GM12878 (cell line): ENCODE measurements around the gene NAALADL2. TPM values are rescaled to one million over a fixed set of nuclear protein-coding genes. Genes with fewer than 3 reads are reported as not detected.

Experiments
- ATAC-seq: fragments of 200-7000 bp; cut with Tn5 transposase; 3 replicates; pipeline ENCODE4 v1.9.1; 2020; ENCODE audit warnings: mild to moderate bottlenecking, moderate library complexity
- BruUV-seq: library from RNA; stranded (reverse); fragments of 400-500 nt; replicated peaks from 2 replicates; lab custom pipeline; 2021; lab: Mats Ljungman, UMichigan
- CTCF ChIA-PET: fragments of 300-600 bp; sonication (Branson Sonifier 250); formaldehyde crosslinking; extraction: SDS; loops from one replicate; lab custom pipeline; 2021; ENCODE audit warnings: inconsistent platforms; lab: Yijun Ruan, JAX
- POLR2A ChIA-PET: fragments of 350-600 bp; formaldehyde crosslinking; extraction: SDS; loops from one replicate; lab custom pipeline; 2021; ENCODE audit warnings: inconsistent platforms; lab: Charles Lee
- RAD21 ChIA-PET: fragments of 300-600 bp; sonication (Branson Sonifier 250); formaldehyde crosslinking; loops from one replicate; lab custom pipeline; 2023; ENCODE audit warnings: antibody characterized with exemption; ENCODE audit not compliant: unreplicated experiment; lab: Charles Lee
- SMC1A ChIA-PET: fragments of 300-600 bp; sonication (Branson Sonifier 250); formaldehyde crosslinking; loops from one replicate; lab custom pipeline; 2023; ENCODE audit not compliant: unreplicated experiment, uncharacterized antibody; lab: Charles Lee
- DNase-seq: peaks from one replicate; pipeline ENCODE4 v3.0.0-alpha.2; 2011; ENCODE audit warnings: low read depth, low spot score
- FAIRE-seq: peaks from 3 replicates; lab custom pipeline; 2011; peaks lifted over from hg19 to GRCh38; lab: Jason Lieb, UNC
- H2AFZ ChIP-seq: 2 replicates; pipeline ENCODE4 v1.6.0; 2011; ENCODE audit warnings: low read depth, low read length, control low read depth; ENCODE audit not compliant: control insufficient read depth
- H3K27ac ChIP-seq: 2 replicates; pipeline ENCODE4 v1.5.1; 2011; ENCODE audit warnings: control low read depth; ENCODE audit not compliant: control insufficient read depth, insufficient read depth
- H3K27me3 ChIP-seq, 2 experiments: replicated peaks in 1 of 2; 2 replicates each; pipeline versions ENCODE4 v1.6.0 to v1.6.1; 2011; ENCODE audit warnings: low read length in 1 of 2; ENCODE audit not compliant: control insufficient read depth in 2 of 2, insufficient read depth in 2 of 2
- H3K36me3 ChIP-seq, 2 experiments: 2 replicates each; pipeline ENCODE4 v1.5.1; 2011; ENCODE audit warnings: low read length in 1 of 2; ENCODE audit not compliant: control insufficient read depth in 2 of 2, insufficient read depth in 2 of 2
- H3K4me1 ChIP-seq: 2 replicates; pipeline ENCODE4 v1.6.1; 2011; ENCODE audit warnings: mild to moderate bottlenecking, low read length, moderate library complexity, mixed read lengths; ENCODE audit not compliant: control insufficient read depth, insufficient read depth
- H3K4me2 ChIP-seq: 2 replicates; pipeline ENCODE4 v1.6.0; 2011; ENCODE audit warnings: control low read depth; ENCODE audit not compliant: control insufficient read depth, insufficient read depth
- H3K4me3 ChIP-seq: fragments of 200-600 bp; sonication (generic); 2 replicates; pipeline ENCODE4 v1.5.1; 2016
- H3K79me2 ChIP-seq: 2 replicates; pipeline ENCODE4 v1.6.0; 2011; ENCODE audit warnings: low read length; ENCODE audit not compliant: control insufficient read depth, insufficient read depth
- H3K9ac ChIP-seq: 2 replicates; pipeline ENCODE4 v1.8.0; 2011; ENCODE audit warnings: low read length, control low read depth, mixed read lengths; ENCODE audit not compliant: control insufficient read depth, insufficient read depth
- H3K9me3 ChIP-seq: replicated peaks from 3 replicates; pipeline ENCODE4 v1.5.1; 2011; ENCODE audit warnings: mild to moderate bottlenecking, low read length; ENCODE audit not compliant: control insufficient read depth, insufficient read depth
- H4K20me1 ChIP-seq: 2 replicates; pipeline ENCODE4 v1.6.0; 2011; ENCODE audit not compliant: control insufficient read depth, insufficient read depth
- CREB1 ChIP-seq: IDR thresholded peaks from 2 replicates; pipeline ENCODE4 v1.6.1; 2012; ENCODE audit warnings: low read depth, mild to moderate bottlenecking, inconsistent platforms
- E4F1 ChIP-seq: fragments of 450-650 bp; IDR thresholded peaks from 2 replicates; pipeline ENCODE4 v1.6.1; 2018; ENCODE audit warnings: borderline replicate concordance, mild to moderate bottlenecking; ENCODE audit not compliant: partially characterized antibody
- GABPA ChIP-seq: IDR thresholded peaks from 2 replicates; pipeline ENCODE4 v1.6.1; 2014; ENCODE audit warnings: antibody characterized with exemption, low read depth, mild to moderate bottlenecking, inconsistent platforms
- IKZF2 ChIP-seq, 2 experiments: fragments of 450-650 bp; IDR thresholded peaks; 2 replicates each; pipeline ENCODE4 v1.6.1; 2017; ENCODE audit warnings: mild to moderate bottlenecking in 2 of 2, moderate library complexity in 2 of 2
- LARP7 ChIP-seq: fragments of 450-650 bp; IDR thresholded peaks from 2 replicates; pipeline ENCODE4 v1.6.1; 2017; ENCODE audit warnings: mild to moderate bottlenecking
- MTA3 ChIP-seq: IDR thresholded peaks from 2 replicates; pipeline ENCODE4 v1.6.1; 2012; ENCODE audit warnings: low read length, inconsistent platforms, borderline replicate concordance
- NFYA ChIP-seq: IDR thresholded peaks from 2 replicates; pipeline ENCODE4 v1.6.1; 2011; ENCODE audit warnings: low read depth, mild to moderate bottlenecking, low read length, improper control_type of control experiment, borderline replicate concordance
- NR2C2 ChIP-seq: IDR thresholded peaks from 2 replicates; pipeline ENCODE4 v1.6.1; 2011; ENCODE audit warnings: borderline replicate concordance, low read depth; ENCODE audit not compliant: control insufficient read depth, insufficient read length
- SREBF1 ChIP-seq: IDR thresholded peaks from 2 replicates; pipeline ENCODE4 v1.6.1; 2012; ENCODE audit warnings: mild to moderate bottlenecking, low read length
- USF1 ChIP-seq: IDR thresholded peaks from 2 replicates; pipeline ENCODE4 v1.6.1; 2011; ENCODE audit warnings: borderline replicate concordance, low read depth, mild to moderate bottlenecking, moderate library complexity, mixed read lengths, low read length; ENCODE audit not compliant: insufficient read depth; ENCODE audit errors: extremely low read length
- ZBTB11 ChIP-seq: fragments of 450-650 bp; formaldehyde crosslinking; IDR thresholded peaks from 2 replicates; pipeline ENCODE4 v1.5.0; 2022; ENCODE audit warnings: mild to moderate bottlenecking, missing genetic modification characterization
- ZNF687 ChIP-seq: fragments of 450-650 bp; IDR thresholded peaks from 2 replicates; pipeline ENCODE4 v1.6.1; 2017; ENCODE audit warnings: mild to moderate bottlenecking, moderate library complexity
- WGBS: methylation state at CpG from one replicate; pipeline ENCODE4 v1.1.6; 2016; ENCODE audit warnings: low lambda C conversion rate; ENCODE audit not compliant: insufficient replicate concordance, insufficient coverage; ENCODE audit errors: missing lambda C conversion rate; 5-methylcytosine and 5-hydroxymethylcytosine counted together
- in situ Hi-C: fragments of 300-500 bp; cut with MboI; formaldehyde crosslinking; loops from 9 replicates; pipeline ENCODE4 v1.14.3; 2018; ENCODE audit warnings: mixed read lengths
- intact Hi-C: fragments of 100-400 bp; cut with micrococcal nuclease; formaldehyde crosslinking; loops from one replicate; pipeline ENCODE4 v1.14.2; 2022; ENCODE audit not compliant: unreplicated experiment
- polyA plus RNA-seq, 11 experiments: library from polyadenylated mRNA; depleted of rRNA in 4 of 11; unstranded in 6 of 11; stranded (reverse) in 5 of 11; fragments of >200 nt; fragmentation: Nextera tagmentation in 4 of 11; fragmentation: Illumina TruSeq in 1 of 11; extraction: Ambion mirVana in 4 of 11; extraction: Trizol in 1 of 11; gene quantifications; 1 replicate in 1 of 11; 2 replicates in 10 of 11; pipeline versions ENCODE4 v1.2.1 to v1.2.3, GENCODE V29; 2011 to 2016; ENCODE audit warnings: inconsistent platforms in 2 of 11, missing spikeins in 2 of 11, low read depth in 1 of 11
- total RNA-seq, 4 experiments: library from RNA; depleted of rRNA in 3 of 4; stranded (reverse); fragments of >200 nt in 3 of 4; fragmentation: Illumina TruSeq in 1 of 4; extraction: Trizol in 1 of 4; gene quantifications; 2 replicates each; pipeline versions ENCODE4 v1.2.1 to v1.2.3, GENCODE V29; 2013 to 2021

NAALADL2 gene
- total and polyA plus RNA-seq, 10 of the 15 experiments (the other 5 are each of a cell fraction or from before 2014, with no cell fraction given) = 0.06 to 10.8 (median 0.46) TPM

GRCh38 chr3:175411405-175411804 is 552.3 kb downstream of the NAALADL2 start:
- no peak overlapping the region for H3K4me3 ChIP-seq
- H3K4me1 ChIP-seq = no peaks in the 10 kb centered on the region
- H3K4me2 ChIP-seq = no peak overlapping the region
- ChIA-PET POLR2A (no interaction called here), RAD21 (interaction anchor here (0.8 to 1.2 kb wide), 2 partner anchors 11 to 65 kb away, joined by 3 read pairs; no protein-coding TSS in a partner anchor), SMC1A (interaction anchor here (1.1 to 2.1 kb wide), 3 partner anchors 8 to 20 kb away, joined by 4 to 10 read pairs (median 5); no protein-coding TSS in a partner anchor), CTCF (interaction anchor here (0.8 to 1.5 kb wide), 3 partner anchors 9 to 53 kb away, joined by 3 to 4 read pairs (median 3); no protein-coding TSS in a partner anchor)
- H3K9me3 ChIP-seq = no peaks in the 10 kb centered on the region
- BruUV-seq = no TSS peak
- H3K27ac ChIP-seq = no peak overlapping the region
- ATAC-seq (no peak), FAIRE-seq (no peak), DNase-seq (no peak)
- no peaks in the 10 kb centered on the region for H3K27me3 ChIP-seq
- WGBS = 23% methylated on average over 4 of the region's 4 CpGs
- no peaks in the 10 kb centered on the region for H3K79me2 ChIP-seq
- H2AFZ ChIP-seq = no peak overlapping the region
- no peaks in the 10 kb centered on the region for H3K36me3 ChIP-seq
- H3K9ac ChIP-seq = no peak overlapping the region
- in situ Hi-C loops (no loop called here), intact Hi-C loops (no loop called here)
- H4K20me1 ChIP-seq = no peaks in the 10 kb centered on the region
- TF ChIP-seq USF1 (no peak), GABPA (no peak), MTA3 (no peak), NFYA (no peak), ZNF687 (no peak), E4F1 (no peak), SREBF1 (no peak), LARP7 (no peak), ZBTB11 (CRISPR knock-in tag) (no peak), NR2C2 (no peak), IKZF2 (IDR thresholded peaks at IDR 0.05) (no peak), CREB1 (no peak)
